Liver (tissue), 9 donors: ENCODE results near the gene EGLN2. TPM values are rescaled to one million over a fixed set of nuclear protein-coding genes. Genes with fewer than 3 reads are reported as not detected.

Source experiments
- DNase-seq: peaks from one replicate; pipeline ENCODE4 v3.0.0-alpha.2; 2017; ENCODE audit warnings: low spot score
- H3K27ac ChIP-seq, 2 donors: one replicate each; pipeline ENCODE4 v1.7.0; 2013; ENCODE audit warnings: inconsistent platforms in 2 of 2, low read length in 2 of 2, control low read depth in 1 of 2, low read depth in 1 of 2, mild to moderate bottlenecking in 1 of 2
- H3K27me3 ChIP-seq, 4 donors: one replicate each; pipeline versions ENCODE4 v1.6.1 to v1.7.0; 2013; ENCODE audit warnings: low read length in 3 of 4, inconsistent platforms in 1 of 4, mild to moderate bottlenecking in 1 of 4, moderate library complexity in 1 of 4; ENCODE audit not compliant: control insufficient read depth in 4 of 4, insufficient read depth in 4 of 4
- H3K36me3 ChIP-seq, 4 donors: one replicate each; pipeline versions ENCODE4 v1.6.1 to v1.7.0; 2013; ENCODE audit warnings: low read length in 3 of 4, mild to moderate bottlenecking in 3 of 4, low read depth in 1 of 4, moderate library complexity in 1 of 4; ENCODE audit not compliant: control insufficient read depth in 4 of 4, insufficient read depth in 3 of 4
- H3K4me1 ChIP-seq, 4 donors: one replicate each; pipeline versions ENCODE4 v1.6.1 to v1.7.0; 2013; ENCODE audit warnings: low read length in 3 of 4, mild to moderate bottlenecking in 3 of 4, moderate library complexity in 1 of 4; ENCODE audit not compliant: control insufficient read depth in 4 of 4, insufficient read depth in 4 of 4
- H3K4me3 ChIP-seq, 3 donors: one replicate each; pipeline versions ENCODE4 v1.6.1 to v1.7.0; 2013; ENCODE audit warnings: low read length in 3 of 3, control low read depth in 1 of 3, low read depth in 1 of 3, mild to moderate bottlenecking in 1 of 3
- H3K9ac ChIP-seq, 2 donors: one replicate each; pipeline ENCODE4 v1.7.0; 2013; ENCODE audit warnings: low read length in 2 of 2, mild to moderate bottlenecking in 2 of 2, moderate library complexity in 2 of 2, control low read depth in 1 of 2, low read depth in 1 of 2
- H3K9me3 ChIP-seq, 4 donors: one replicate each; pipeline versions ENCODE4 v1.6.1 to v1.7.0; 2013; ENCODE audit warnings: low read length in 3 of 4; ENCODE audit not compliant: control insufficient read depth in 4 of 4
- EGR1 ChIP-seq, 2 donors: IDR thresholded peaks; 2 replicates each; pipeline ENCODE4 v1.6.1; 2016 to 2018; ENCODE audit warnings: antibody characterized with exemption in 2 of 2, low read depth in 2 of 2
- FOXA1 ChIP-seq: IDR thresholded peaks from 2 replicates; pipeline ENCODE4 v1.6.1; 2016; ENCODE audit warnings: antibody characterized with exemption
- FOXA2 ChIP-seq: IDR thresholded peaks from 2 replicates; pipeline ENCODE4 v1.6.1; 2016; ENCODE audit warnings: antibody characterized with exemption
- GABPA ChIP-seq, 2 donors: IDR thresholded peaks in 1 of 2; conservative IDR thresholded peaks in 1 of 2; 2 replicates each; pipeline ENCODE4 v1.6.1; 2016; ENCODE audit warnings: antibody characterized with exemption in 2 of 2, mild to moderate bottlenecking in 1 of 2, moderate library complexity in 1 of 2
- HNF4A ChIP-seq, 2 donors: conservative IDR thresholded peaks; 2 replicates each; pipeline ENCODE4 v1.6.1; 2016; ENCODE audit warnings: antibody characterized with exemption in 2 of 2, mild to moderate bottlenecking in 2 of 2
- HNF4G ChIP-seq: IDR thresholded peaks from 2 replicates; pipeline ENCODE4 v1.6.1; 2016; ENCODE audit warnings: antibody characterized with exemption
- JUND ChIP-seq, 2 donors: IDR thresholded peaks; 2 replicates each; pipeline ENCODE4 v1.6.1; 2016; ENCODE audit warnings: antibody characterized with exemption in 2 of 2
- MAX ChIP-seq: IDR thresholded peaks from 2 replicates; pipeline ENCODE4 v1.6.1; 2016; ENCODE audit warnings: antibody characterized with exemption
- NR2F2 ChIP-seq: IDR thresholded peaks from 2 replicates; pipeline ENCODE4 v1.6.1; 2016; ENCODE audit warnings: antibody characterized with exemption
- RXRA ChIP-seq, 2 donors: IDR thresholded peaks; 2 replicates each; pipeline ENCODE4 v1.6.1; 2017 to 2018; ENCODE audit warnings: antibody characterized with exemption in 2 of 2, mild to moderate bottlenecking in 1 of 2
- SP1 ChIP-seq: IDR thresholded peaks from 2 replicates; pipeline ENCODE4 v1.6.1; 2018; ENCODE audit warnings: antibody characterized with exemption, mild to moderate bottlenecking
- TAF1 ChIP-seq: conservative IDR thresholded peaks from 2 replicates; pipeline ENCODE4 v1.6.1; 2016; ENCODE audit warnings: antibody characterized with exemption, mild to moderate bottlenecking
- YY1 ChIP-seq: IDR thresholded peaks from 2 replicates; pipeline ENCODE4 v1.6.1; 2016; ENCODE audit warnings: antibody characterized with exemption, mild to moderate bottlenecking
- ZBTB33 ChIP-seq: IDR thresholded peaks from 2 replicates; pipeline ENCODE4 v1.6.1; 2016; ENCODE audit warnings: antibody characterized with exemption
- WGBS: extraction: QIAGEN DNeasy Blood & Tissue Kit; methylation state at CpG from one replicate; pipeline ENCODE4 v1.1.7; 2013; 5-methylcytosine and 5-hydroxymethylcytosine counted together
- polyA plus RNA-seq, 2 donors: library from polyadenylated mRNA; stranded (reverse) in 1 of 2; unstranded in 1 of 2; fragments of 200-250 nt in 1 of 2; fragments of >200 nt in 1 of 2; fragmentation: Nextera tagmentation in 1 of 2; extraction: Ambion mirVana in 1 of 2; gene quantifications; one replicate each; pipeline versions ENCODE4 v1.2.1 to v1.2.3, GENCODE V29; 2013 to 2015
- total RNA-seq, 2 donors: library from RNA; depleted of rRNA; stranded (reverse); fragments of >200 nt; gene quantifications; one replicate each; pipeline ENCODE4 v1.2.3, GENCODE V29; 2014
- TF ChIP-seq, protein P1 (sequence below): IDR thresholded peaks from 2 replicates; pipeline ENCODE4 v1.6.1; 2016; ENCODE audit warnings: antibody characterized with exemption, mild to moderate bottlenecking
- TF ChIP-seq, protein P2 (sequence below): IDR thresholded peaks from 2 replicates; pipeline ENCODE4 v1.6.1; 2016; ENCODE audit warnings: antibody characterized with exemption
- donor health status: healthy.
- donor health status: healthy.
- donor health status: healthy.
- donor health status: healthy.
- donor health status: healthy.

The EGLN2 gene
- total and polyA plus RNA-seq, 4 donors = 34.8 to 56.3 (median 47.7) TPM

GRCh38 chr19:40750874-40751537 lies 48.0 kb upstream of the EGLN2 start, which contains the start of gene SNRPA:
Gene SNRPA (plus strand): TSS chr19:40751203. CDS start chr19:40751409, 206 bp downstream.
- Histone ChIP-seq H3K9me3 (no peaks in the 10 kb centered on the region), H3K4me3 (peak within 1 kb of the TSS; percentile 65 to 99 (median 87)), H3K9ac (peak within 1 kb of the TSS; percentile 79), H3K4me1 (peaks cover 7 to 42% (median 33%) of the 10 kb centered on the region in 4 donors), H3K27ac (peak within 1 kb of the TSS; percentile 85), H3K27me3 (no peaks in the 10 kb centered on the region), H3K36me3 (peaks cover 0 to under 1% (median 0%) of the 10 kb centered on the region in 4 donors)
- DNase-seq = peak; percentile 96
- TF ChIP-seq TAF1 (peak; percentile 45), MAX (peak; percentile 71), HNF4A (conservative IDR thresholded peaks at IDR 0.05) (no peak), ZBTB33 (peak; percentile 98), GABPA (IDR thresholded peaks at IDR 0.05 in 1 of 2, conservative IDR thresholded peaks at IDR 0.05 in 1 of 2) (peak in 1 of 2 donors; percentile 26), SP1 (peak; percentile 15)
- TF ChIP-seq, protein P1, sequence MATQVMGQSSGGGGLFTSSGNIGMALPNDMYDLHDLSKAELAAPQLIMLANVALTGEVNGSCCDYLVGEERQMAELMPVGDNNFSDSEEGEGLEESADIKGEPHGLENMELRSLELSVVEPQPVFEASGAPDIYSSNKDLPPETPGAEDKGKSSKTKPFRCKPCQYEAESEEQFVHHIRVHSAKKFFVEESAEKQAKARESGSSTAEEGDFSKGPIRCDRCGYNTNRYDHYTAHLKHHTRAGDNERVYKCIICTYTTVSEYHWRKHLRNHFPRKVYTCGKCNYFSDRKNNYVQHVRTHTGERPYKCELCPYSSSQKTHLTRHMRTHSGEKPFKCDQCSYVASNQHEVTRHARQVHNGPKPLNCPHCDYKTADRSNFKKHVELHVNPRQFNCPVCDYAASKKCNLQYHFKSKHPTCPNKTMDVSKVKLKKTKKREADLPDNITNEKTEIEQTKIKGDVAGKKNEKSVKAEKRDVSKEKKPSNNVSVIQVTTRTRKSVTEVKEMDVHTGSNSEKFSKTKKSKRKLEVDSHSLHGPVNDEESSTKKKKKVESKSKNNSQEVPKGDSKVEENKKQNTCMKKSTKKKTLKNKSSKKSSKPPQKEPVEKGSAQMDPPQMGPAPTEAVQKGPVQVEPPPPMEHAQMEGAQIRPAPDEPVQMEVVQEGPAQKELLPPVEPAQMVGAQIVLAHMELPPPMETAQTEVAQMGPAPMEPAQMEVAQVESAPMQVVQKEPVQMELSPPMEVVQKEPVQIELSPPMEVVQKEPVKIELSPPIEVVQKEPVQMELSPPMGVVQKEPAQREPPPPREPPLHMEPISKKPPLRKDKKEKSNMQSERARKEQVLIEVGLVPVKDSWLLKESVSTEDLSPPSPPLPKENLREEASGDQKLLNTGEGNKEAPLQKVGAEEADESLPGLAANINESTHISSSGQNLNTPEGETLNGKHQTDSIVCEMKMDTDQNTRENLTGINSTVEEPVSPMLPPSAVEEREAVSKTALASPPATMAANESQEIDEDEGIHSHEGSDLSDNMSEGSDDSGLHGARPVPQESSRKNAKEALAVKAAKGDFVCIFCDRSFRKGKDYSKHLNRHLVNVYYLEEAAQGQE = no peak
- WGBS = under 1% methylated on average over 46 of the region's 46 CpGs

DNA sequence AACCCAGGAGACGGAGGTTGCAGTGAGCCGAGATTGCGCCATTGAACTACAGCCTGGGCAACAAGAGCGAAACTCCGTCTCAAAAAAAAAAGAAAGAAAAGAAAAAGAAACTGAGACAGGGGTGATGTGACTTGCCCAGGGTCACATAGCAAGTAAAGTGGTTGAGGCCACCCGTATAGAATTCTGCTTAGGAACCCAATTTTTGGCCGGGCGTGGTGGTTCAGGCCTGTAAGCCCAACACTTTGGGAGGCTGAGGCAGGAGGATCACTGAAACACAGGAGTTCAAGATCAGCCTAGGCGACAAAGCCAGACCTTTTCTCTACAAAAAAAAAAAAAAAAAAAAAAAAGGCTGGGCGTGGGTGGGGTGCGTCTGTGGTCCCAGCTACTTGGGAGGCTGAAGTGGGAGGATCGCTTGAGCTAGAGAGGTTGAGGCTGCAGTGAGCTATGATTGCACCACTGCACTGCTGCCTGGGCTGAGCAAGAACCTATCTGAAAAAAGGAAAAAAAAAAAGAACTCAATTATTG lies 46.7 kb upstream of the EGLN2 start:
- Histone ChIP-seq H3K27me3 (no peaks in the 10 kb centered on the region), H3K36me3 (peaks cover 0 to 8% (median 2%) of the 10 kb centered on the region in 4 donors), H3K9ac (peak overlapping the region in 1 of 2 donors; percentile 11), H3K9me3 (no peaks in the 10 kb centered on the region), H3K27ac (no peak overlapping the region), H3K4me1 (peaks cover 7 to 49% (median 35%) of the 10 kb centered on the region in 4 donors), H3K4me3 (peak overlapping the region; percentile 65 to 99 (median 87))
- TF ChIP-seq SP1 (no peak), FOXA2 (no peak), GABPA (IDR thresholded peaks at IDR 0.05 in 1 of 2, conservative IDR thresholded peaks at IDR 0.05 in 1 of 2) (no peak)
- 62% methylated on average over 12 of the region's 12 CpGs for WGBS
- no peak for DNase-seq

DNA sequence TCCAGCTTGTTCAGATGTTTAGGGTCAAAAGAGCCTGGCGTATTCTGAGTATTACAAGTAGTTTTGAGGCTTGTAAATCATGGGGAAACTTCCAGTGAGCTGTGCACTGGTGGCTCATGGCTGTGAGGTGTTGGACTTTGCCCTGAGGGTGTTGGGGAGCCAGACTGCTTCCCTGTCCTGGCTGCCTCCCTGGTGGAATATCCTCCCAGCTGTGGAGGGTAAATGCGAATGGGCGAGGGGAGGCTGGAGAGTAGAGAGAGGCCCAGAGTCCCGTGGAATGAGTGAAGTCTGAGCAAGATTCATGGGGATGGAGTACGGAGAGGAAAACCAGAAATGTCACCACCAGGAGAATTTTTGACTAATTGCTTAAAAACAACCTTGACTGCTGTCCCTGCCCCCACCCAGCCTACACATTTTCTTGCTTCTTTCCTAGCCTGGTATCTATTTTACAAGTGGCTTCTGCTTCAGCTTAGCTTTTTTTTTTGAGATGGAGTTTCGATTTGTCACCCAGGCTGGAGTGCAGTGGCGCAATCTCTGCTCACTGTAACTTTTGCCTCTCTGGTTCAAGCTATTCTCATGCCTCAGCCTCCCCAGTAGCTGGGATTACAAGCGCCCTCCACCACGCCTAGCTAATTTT lies 44.3 kb upstream of the EGLN2 start:
- DNase-seq = no peak
- Histone ChIP-seq H3K27ac (peak overlapping the region; percentile 49 to 70), H3K27me3 (no peaks in the 10 kb centered on the region), H3K4me3 (peak overlapping the region in 2 of 3 donors; percentile 12 to 29), H3K36me3 (peaks cover 8 to 25% (median 16%) of the 10 kb centered on the region in 4 donors), H3K4me1 (peaks cover 3 to 38% (median 26%) of the 10 kb centered on the region in 4 donors), H3K9ac (no peak overlapping the region), H3K9me3 (no peaks in the 10 kb centered on the region)
- WGBS = 55% methylated on average over 9 of the region's 9 CpGs
- peak; percentile 88 for TF ChIP-seq HNF4G
- TF ChIP-seq FOXA2 = no peak
- peak; percentile 93 to 95 for TF ChIP-seq HNF4A (conservative IDR thresholded peaks at IDR 0.05)
- peak in 1 of 2 donors; percentile 19 for TF ChIP-seq EGR1 (IDR thresholded peaks at IDR 0.05; ENCODE audit: low read depth in 2 of 2)
- TF ChIP-seq TAF1 = peak; percentile 33
- no peak for TF ChIP-seq FOXA1
- peak in 1 of 2 donors; percentile 65 for TF ChIP-seq RXRA (IDR thresholded peaks at IDR 0.05)
- peak in 1 of 2 donors; percentile 25 for TF ChIP-seq GABPA (IDR thresholded peaks at IDR 0.05 in 1 of 2, conservative IDR thresholded peaks at IDR 0.05 in 1 of 2)
- peak in 1 of 2 donors; percentile 18 for TF ChIP-seq JUND (IDR thresholded peaks at IDR 0.05)
- TF ChIP-seq NR2F2 = peak; percentile 11
- TF ChIP-seq SP1 = peak; percentile 90
- no peak for TF ChIP-seq ZBTB33
- TF ChIP-seq, protein P2, sequence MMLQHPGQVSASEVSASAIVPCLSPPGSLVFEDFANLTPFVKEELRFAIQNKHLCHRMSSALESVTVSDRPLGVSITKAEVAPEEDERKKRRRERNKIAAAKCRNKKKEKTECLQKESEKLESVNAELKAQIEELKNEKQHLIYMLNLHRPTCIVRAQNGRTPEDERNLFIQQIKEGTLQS = no peak
- TF ChIP-seq YY1 = peak; percentile 68
- TF ChIP-seq MAX = peak; percentile 39
